CD4-positive, alpha-beta T cell (primary cell): ENCODE results near the gene SSNA1. TPM values are rescaled to one million over a fixed set of nuclear protein-coding genes. Genes with fewer than 3 reads are reported as not detected.

Source experiments
- ATAC-seq: fragments of 200-7000 bp; cut with Tn5 transposase; one replicate; pipeline ENCODE4 v1.10.0; 2022; ENCODE audit warnings: mild to moderate bottlenecking; ENCODE audit not compliant: poor library complexity
- CTCF ChIA-PET: fragments of 350-600 bp; sonication (Branson Sonifier 250); formaldehyde crosslinking; loops from one replicate; lab custom pipeline; 2021; ENCODE audit warnings: antibody characterized with exemption, inconsistent platforms; lab: Charles Lee
- POLR2A ChIA-PET: fragments of 350-600 bp; sonication (Branson Sonifier 250); formaldehyde crosslinking; loops from one replicate; lab custom pipeline; 2021; ENCODE audit warnings: antibody characterized with exemption, inconsistent platforms; lab: Charles Lee
- DNase-seq, 14 experiments: peaks; one replicate each; pipeline ENCODE4 v3.0.0-alpha.2; 2013 to 2020; ENCODE audit warnings: mixed read lengths in 2 of 14
- H3K27ac ChIP-seq, 2 donors: one replicate each; pipeline versions ENCODE4 v1.5.1 to v1.7.0; 2013; ENCODE audit warnings: low read length in 2 of 2, low read depth in 1 of 2, mild to moderate bottlenecking in 1 of 2
- H3K27me3 ChIP-seq, 2 experiments: 1 replicate in 1 of 2; 2 replicates in 1 of 2; pipeline versions ENCODE4 v1.6.1 to v1.7.0; 2013; ENCODE audit warnings: low read length in 2 of 2, control low read depth in 1 of 2, mild to moderate bottlenecking in 1 of 2, moderate library complexity in 1 of 2; ENCODE audit not compliant: insufficient read depth in 2 of 2, control insufficient read depth in 1 of 2
- H3K36me3 ChIP-seq: one replicate; pipeline ENCODE4 v1.6.1; 2013; ENCODE audit warnings: low read length, control low read depth; ENCODE audit not compliant: insufficient read depth
- H3K4me1 ChIP-seq: one replicate; pipeline ENCODE4 v1.6.1; 2013; ENCODE audit warnings: low read length, control low read depth; ENCODE audit not compliant: insufficient read depth
- H3K4me3 ChIP-seq: one replicate; pipeline ENCODE4 v1.5.1; 2013; ENCODE audit warnings: mild to moderate bottlenecking, low read length, moderate library complexity
- H3K9me3 ChIP-seq, 2 experiments: 1 replicate in 1 of 2; 2 replicates in 1 of 2; pipeline versions ENCODE4 v1.6.1 to v1.7.0; 2013; ENCODE audit warnings: low read length in 2 of 2, mild to moderate bottlenecking in 2 of 2, control low read depth in 1 of 2, moderate library complexity in 1 of 2; ENCODE audit not compliant: control insufficient read depth in 1 of 2, insufficient read depth in 1 of 2
- H3K27ac Mint-ChIP-seq: one replicate; pipeline ENCODE4 v1.8.0; 2020; ENCODE audit warnings: mixed read lengths
- H3K27me3 Mint-ChIP-seq: one replicate; pipeline ENCODE4 v1.8.0; 2021; ENCODE audit warnings: mixed read lengths
- H3K36me3 Mint-ChIP-seq: one replicate; pipeline ENCODE4 v1.8.0; 2021; ENCODE audit warnings: low read depth, mixed read lengths
- H3K4me1 Mint-ChIP-seq: one replicate; pipeline ENCODE4 v1.8.0; 2021; ENCODE audit warnings: low read depth, mixed read lengths
- H3K4me3 Mint-ChIP-seq: one replicate; pipeline ENCODE4 v1.8.0; 2020; ENCODE audit warnings: mild to moderate bottlenecking, mixed read lengths
- H3K9me3 Mint-ChIP-seq: one replicate; pipeline ENCODE4 v1.8.0; 2020; ENCODE audit warnings: mixed read lengths
- intact Hi-C, 2 experiments: fragments of 100-400 bp; cut with DNase I in 1 of 2; cut with micrococcal nuclease in 1 of 2; formaldehyde crosslinking; loops; one replicate each; pipeline versions ENCODE4 v1.15.1 to v1.9.0; 2023 to 2025; cut with DNase I, micrococcal nuclease
- total RNA-seq, 174 experiments: library from RNA in 2 of 174; stranded (reverse) in 2 of 174; gene quantifications; one replicate each; pipeline ENCODE4 v1.2.3 and lab custom pipeline; 2021 to 2026
- TF ChIP-seq, protein P1 (sequence below): fragments of 200-600 bp; IDR thresholded peaks from one replicate; pipeline ENCODE4 v1.8.0; 2022; ENCODE audit warnings: antibody characterized with exemption, mild to moderate bottlenecking

Gene SSNA1
- total RNA-seq, 2 experiments from 2014 or later, result 30.1 to 30.5 TPM

GRCh38 chr9:137228968-137229896, 40.8 kb downstream of the SSNA1 start:
- Histone ChIP-seq H3K27me3 (peaks cover 3 to 16% of the 10 kb centered on the region in 2 experiments), H3K9me3 (peaks cover 0 to 10% of the 10 kb centered on the region in 2 experiments), H3K4me1 (peaks cover 14% of the 10 kb centered on the region), H3K4me3 (no peak overlapping the region), H3K27ac (no peak overlapping the region), H3K36me3 (no peaks in the 10 kb centered on the region)
- CTCF ChIA-PET, result interaction anchor here (1.5 kb wide), 1 partner anchor 107 kb away, joined by 3 read pairs; no protein-coding TSS in a partner anchor
- Mint-ChIP-seq H3K36me3 (no peaks in the 10 kb centered on the region), H3K4me3 (no peak overlapping the region), H3K4me1 (peaks cover 5% of the 10 kb centered on the region), H3K27ac (no peak overlapping the region), H3K27me3 (peaks cover 5% of the 10 kb centered on the region), H3K9me3 (no peaks in the 10 kb centered on the region)
- DNase-seq (no peak), ATAC-seq (no peak)
- intact Hi-C loops, result loop anchor here in 1 of 2 experiments (5.0 kb wide), 1 partner anchor 182 kb away; the partner anchor contains the start of gene NPDC1
- POLR2A ChIA-PET, result interaction anchor here (2.4 kb wide), 1 partner anchor 11 kb away, joined by 15 read pairs; the partner anchor contains the start of gene TUBB4B
- TF ChIP-seq, protein P1, sequence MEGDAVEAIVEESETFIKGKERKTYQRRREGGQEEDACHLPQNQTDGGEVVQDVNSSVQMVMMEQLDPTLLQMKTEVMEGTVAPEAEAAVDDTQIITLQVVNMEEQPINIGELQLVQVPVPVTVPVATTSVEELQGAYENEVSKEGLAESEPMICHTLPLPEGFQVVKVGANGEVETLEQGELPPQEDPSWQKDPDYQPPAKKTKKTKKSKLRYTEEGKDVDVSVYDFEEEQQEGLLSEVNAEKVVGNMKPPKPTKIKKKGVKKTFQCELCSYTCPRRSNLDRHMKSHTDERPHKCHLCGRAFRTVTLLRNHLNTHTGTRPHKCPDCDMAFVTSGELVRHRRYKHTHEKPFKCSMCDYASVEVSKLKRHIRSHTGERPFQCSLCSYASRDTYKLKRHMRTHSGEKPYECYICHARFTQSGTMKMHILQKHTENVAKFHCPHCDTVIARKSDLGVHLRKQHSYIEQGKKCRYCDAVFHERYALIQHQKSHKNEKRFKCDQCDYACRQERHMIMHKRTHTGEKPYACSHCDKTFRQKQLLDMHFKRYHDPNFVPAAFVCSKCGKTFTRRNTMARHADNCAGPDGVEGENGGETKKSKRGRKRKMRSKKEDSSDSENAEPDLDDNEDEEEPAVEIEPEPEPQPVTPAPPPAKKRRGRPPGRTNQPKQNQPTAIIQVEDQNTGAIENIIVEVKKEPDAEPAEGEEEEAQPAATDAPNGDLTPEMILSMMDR, result no peak

DNA sequence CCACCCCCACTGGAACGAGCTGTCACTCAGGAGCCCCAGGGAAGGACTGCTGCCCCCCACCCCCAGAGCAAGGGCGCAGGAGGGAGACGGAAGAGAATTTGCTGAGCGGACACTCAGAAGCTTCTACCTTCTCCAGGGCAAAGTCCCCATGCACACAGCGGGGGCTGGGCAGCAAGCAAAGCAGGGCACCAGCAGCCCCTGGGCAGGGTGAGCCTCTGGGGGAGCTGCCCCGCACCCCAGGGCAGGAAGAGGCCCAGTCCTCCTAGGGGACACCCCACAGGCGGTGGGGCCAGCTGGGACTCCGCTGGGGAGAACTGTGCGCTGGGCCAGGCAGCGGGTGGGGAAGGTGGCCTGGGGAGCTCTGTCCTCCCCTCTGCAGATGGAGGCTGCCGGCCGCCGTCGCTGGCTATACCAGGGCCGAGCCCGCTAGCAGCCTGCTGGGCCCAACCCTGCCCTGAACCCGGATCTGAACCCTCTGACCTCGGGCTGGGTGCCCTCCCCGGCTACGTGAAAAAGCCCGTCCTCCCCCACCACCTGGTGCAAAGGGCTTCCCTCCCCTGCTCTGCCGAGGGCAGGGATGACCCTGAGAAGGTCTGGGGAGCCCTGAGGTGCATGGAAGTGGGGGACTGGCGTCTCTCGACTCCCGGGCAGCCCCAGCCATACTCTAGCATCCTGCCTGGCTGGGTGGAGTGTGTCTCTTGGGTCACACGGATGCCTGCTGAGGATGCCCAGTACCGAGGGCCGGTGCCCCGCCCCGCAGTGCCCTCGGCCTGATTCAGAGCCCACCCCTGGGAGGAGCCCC, 41.6 kb downstream of the SSNA1 start:
- Histone ChIP-seq H3K9me3 (peaks cover 0 to 10% of the 10 kb centered on the region in 2 experiments), H3K36me3 (no peaks in the 10 kb centered on the region), H3K4me3 (no peak overlapping the region), H3K27me3 (peaks cover 3 to 16% of the 10 kb centered on the region in 2 experiments), H3K27ac (no peak overlapping the region), H3K4me1 (peaks cover 8% of the 10 kb centered on the region)
- POLR2A ChIA-PET, result no interaction called here
- TF ChIP-seq, protein P1, result no peak
- Mint-ChIP-seq H3K4me1 (peaks cover 5% of the 10 kb centered on the region), H3K9me3 (no peaks in the 10 kb centered on the region), H3K27me3 (peaks cover 9% of the 10 kb centered on the region), H3K36me3 (no peaks in the 10 kb centered on the region), H3K27ac (no peak overlapping the region), H3K4me3 (no peak overlapping the region)
- DNase-seq (no peak), ATAC-seq (no peak)
- CTCF ChIA-PET, result interaction anchor here (1.5 kb wide), 1 partner anchor 108 kb away, joined by 3 read pairs; no protein-coding TSS in a partner anchor
- intact Hi-C loops, result loop anchor here in 1 of 2 experiments (5.0 kb wide), 1 partner anchor 183 kb away; the partner anchor contains the start of gene NPDC1

DNA sequence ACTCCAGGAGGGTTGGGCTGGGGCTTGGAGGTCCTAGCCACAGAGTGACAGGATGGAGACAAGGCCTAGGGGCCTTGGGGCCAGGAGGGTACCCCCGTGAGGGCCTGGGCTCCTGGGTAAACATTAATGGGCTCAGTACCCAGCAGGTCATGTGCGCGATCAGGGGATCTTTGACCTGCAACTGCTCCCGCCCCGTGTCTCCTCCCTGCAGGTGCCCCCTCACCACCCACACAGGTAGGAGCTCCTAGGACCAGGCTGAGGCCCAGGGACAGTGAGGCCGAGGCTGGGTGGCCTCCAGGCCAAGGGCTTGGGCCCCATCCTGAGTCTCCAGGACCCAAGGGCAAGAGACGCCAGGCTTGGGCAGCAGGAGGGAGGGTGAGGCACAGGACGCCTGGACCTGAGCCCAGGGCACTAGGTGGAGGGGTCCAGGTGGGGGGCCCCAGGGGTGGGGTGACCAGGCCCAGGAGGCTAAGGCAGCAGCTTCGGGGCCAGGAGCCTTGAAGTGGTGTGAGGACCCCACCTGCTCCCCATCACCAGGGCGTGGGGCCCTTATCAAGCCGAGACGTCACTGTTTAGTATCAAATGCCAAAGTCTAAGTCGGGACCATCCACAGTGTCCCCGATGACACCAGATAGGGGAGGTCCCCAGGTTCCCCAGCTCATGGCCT, 42.4 kb downstream of the SSNA1 start, which contains the start of gene SLC34A3:
SLC34A3 (plus strand) TSS at position 197 of the 667 bp plus-strand sequence. CDS start 802 bp downstream, outside the sequence.
- no peak for ATAC-seq
- CTCF ChIA-PET, result no interaction called here
- Histone ChIP-seq H3K27me3 (peaks cover 3 to 16% of the 10 kb centered on the region in 2 experiments), H3K27ac (no peak within 1 kb of the TSS), H3K4me1 (peaks cover 9% of the 10 kb centered on the region), H3K36me3 (no peaks in the 10 kb centered on the region), H3K9me3 (peaks cover 0 to 10% of the 10 kb centered on the region in 2 experiments), H3K4me3 (no peak within 1 kb of the TSS)
- no peak within 1 kb of the TSS for H3K27ac Mint-ChIP-seq
- peaks cover 11% of the 10 kb centered on the region for H3K27me3 Mint-ChIP-seq
- no peak within 1 kb of the TSS for H3K4me3 Mint-ChIP-seq
- POLR2A ChIA-PET, result no interaction called here
- H3K4me1 Mint-ChIP-seq, result peaks cover 5% of the 10 kb centered on the region
- no peaks in the 10 kb centered on the region for H3K9me3 Mint-ChIP-seq
- DNase-seq, result no peak
- intact Hi-C loops, result no loop called here
- H3K36me3 Mint-ChIP-seq, result no peaks in the 10 kb centered on the region
- TF ChIP-seq, protein P1, result no peak
